22Rv1 (cell line): ENCODE results near the gene ANKLE1.

Experiments used
- H3K27ac ChIP-seq: fragments of 450-650 bp; 2 replicates; pipeline ENCODE4 v1.5.1; 2017
- CTCF ChIP-seq: fragments of 450-650 bp; IDR thresholded peaks from 2 replicates; pipeline ENCODE4 v1.5.1; 2017; ENCODE audit warnings: mild to moderate bottlenecking
- ZFX ChIP-seq: fragments of 450-650 bp; IDR thresholded peaks from 2 replicates; pipeline ENCODE4 v1.6.1; 2017; ENCODE audit warnings: antibody characterized with exemption, borderline replicate concordance

ANKLE1 gene

GRCh38 chr19:17325881-17326594 is 44.3 kb downstream of the ANKLE1 start:
- H3K27ac ChIP-seq: no peak overlapping the region; the same call in 1 of the 2 replicates
- TF ChIP-seq CTCF (no peak), ZFX (no peak)

GRCh38 chr19:17326595-17326966 is 44.9 kb downstream of the ANKLE1 start:
- no peak for TF ChIP-seq CTCF
- TF ChIP-seq ZFX: no peak
- H3K27ac ChIP-seq: peak overlapping the region; percentile 84

- peak overlapping the region; percentile 84 for H3K27ac ChIP-seq
- TF ChIP-seq ZFX (no peak), CTCF (no peak)
Observed at GRCh38 chr19:17327068-17327653, 45.5 kb downstream of the ANKLE1 start.

- peak overlapping the region; percentile 84 for H3K27ac ChIP-seq
- TF ChIP-seq CTCF (peak; percentile 88), ZFX (no peak)
Observed at GRCh38 chr19:17327654-17328516, 46.2 kb downstream of the ANKLE1 start.

GRCh38 chr19:17328517-17329365 is 47.0 kb downstream of the ANKLE1 start:
- peak overlapping the region; percentile 84 for H3K27ac ChIP-seq
- no peak for TF ChIP-seq CTCF
- TF ChIP-seq ZFX: no peak

DNA sequence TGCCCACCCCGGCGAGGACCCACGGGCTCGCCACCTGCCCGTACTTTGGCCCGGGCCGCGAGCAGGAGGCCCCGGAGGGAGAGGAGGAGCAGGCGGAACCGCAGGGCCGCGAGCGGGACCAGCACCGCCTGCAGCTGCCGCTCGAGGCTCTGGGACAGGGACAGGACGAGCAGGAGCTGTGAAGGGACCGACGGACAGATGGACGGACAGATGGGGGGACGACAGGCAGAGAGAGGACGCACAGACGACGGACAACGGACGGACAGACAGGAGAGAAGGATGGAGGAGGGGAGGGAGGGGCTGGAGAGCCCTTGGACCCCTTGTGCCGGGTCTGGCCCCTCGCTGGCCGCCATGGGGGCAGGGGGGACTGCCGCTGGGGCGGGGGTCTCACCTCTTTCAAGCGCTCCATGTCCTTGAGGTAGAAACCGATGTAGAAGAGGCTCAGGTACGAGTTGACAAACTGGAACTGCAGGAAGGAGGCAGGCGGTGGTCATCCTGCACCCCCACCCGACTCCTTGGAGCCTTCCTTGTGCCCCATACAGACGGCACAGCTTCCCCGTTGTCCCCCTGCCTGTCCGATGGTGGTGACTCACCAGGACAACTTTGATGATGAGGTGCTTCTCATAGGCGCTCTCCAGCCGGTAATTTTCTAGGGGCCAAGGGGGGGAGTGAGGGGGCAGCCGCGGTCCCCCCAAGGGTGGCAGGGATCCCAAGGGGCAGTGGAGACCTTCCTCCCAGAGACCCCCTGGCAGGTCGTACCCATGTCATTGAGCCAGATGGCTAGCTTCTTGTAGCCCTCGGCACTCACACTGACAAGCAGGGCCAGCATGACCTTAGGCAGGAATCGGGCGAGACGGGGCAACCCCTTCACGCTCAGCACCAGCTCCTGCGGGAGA is 47.9 kb downstream of the ANKLE1 start:
- H3K27ac ChIP-seq: 0 out of 2 replicates have a peak overlapping the region, but pooled peaks have one; percentile 84
- TF ChIP-seq ZFX (no peak), CTCF (no peak)
